ENCODE measurements around the gene SLC1A5.
"Not testable (repeated sequence)": the region's sequence is repeated elsewhere in the genome, so short reads cannot be mapped to it uniquely, and the experiment has no call there.

SLC1A5 gene

DNA sequence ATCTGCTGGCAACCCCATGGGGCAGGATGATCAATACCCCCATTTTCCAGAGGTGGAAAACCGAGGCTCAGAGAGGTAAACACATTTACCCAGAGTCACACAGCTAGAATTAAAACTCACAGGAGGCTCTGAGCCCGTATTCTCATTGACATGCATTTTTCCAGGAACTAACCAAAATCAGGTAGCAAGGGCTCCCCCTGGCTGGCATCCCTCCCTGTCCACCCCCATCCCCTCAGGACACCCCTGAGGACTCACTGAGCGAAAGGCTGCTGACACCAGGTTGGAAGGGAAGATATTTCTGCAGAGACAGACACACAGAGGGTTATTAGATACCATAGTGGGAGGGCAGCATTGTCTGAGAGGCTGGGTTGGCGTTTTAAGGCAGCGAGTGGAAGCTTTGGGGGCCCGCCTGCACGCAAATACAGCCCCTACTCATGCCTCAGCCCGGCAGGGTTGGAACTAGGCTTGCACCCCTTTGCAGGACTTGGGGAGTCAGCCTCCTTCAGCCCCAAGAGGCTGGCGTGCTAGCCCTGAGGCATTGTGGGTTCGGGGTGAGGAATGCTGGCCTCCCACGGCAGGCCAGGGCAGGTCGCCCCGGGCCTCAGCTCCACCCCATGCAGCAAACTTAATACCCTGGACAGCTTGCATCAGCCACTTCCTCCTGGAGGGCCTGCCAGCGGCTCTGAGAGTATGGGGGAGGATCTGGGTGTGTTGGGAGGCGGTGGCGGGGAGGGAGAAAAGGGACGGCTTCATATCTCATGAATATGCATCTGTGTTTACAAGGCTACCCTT lies 3.9 kb downstream of the SLC1A5 start:
- Histone ChIP-seq H3K4me3 (ENCODE audit: low read length in 2 of 2) (peak overlapping the region in 1 of 2 donors; percentile 54), H3K4me1 (ENCODE audit: control insufficient read depth, insufficient read depth, low read length) (peaks cover 36% of the 10 kb centered on the region), H3K9me3 (ENCODE audit: control insufficient read depth in 2 of 2, low read length in 2 of 2) (no peaks in the 10 kb centered on the region), H3K27ac (ENCODE audit: low read length) (no peak overlapping the region), H3K27me3 (ENCODE audit: control insufficient read depth in 1 of 2, insufficient read depth in 2 of 2, low read length in 2 of 2) (no peaks in the 10 kb centered on the region), H3K9ac (ENCODE audit: low read length in 2 of 2) (no peak overlapping the region), H3K36me3 (ENCODE audit: control insufficient read depth in 2 of 2, insufficient read depth in 2 of 2, low read length in 2 of 2) (peaks cover 0 to 13% of the 10 kb centered on the region in 2 donors)

DNA sequence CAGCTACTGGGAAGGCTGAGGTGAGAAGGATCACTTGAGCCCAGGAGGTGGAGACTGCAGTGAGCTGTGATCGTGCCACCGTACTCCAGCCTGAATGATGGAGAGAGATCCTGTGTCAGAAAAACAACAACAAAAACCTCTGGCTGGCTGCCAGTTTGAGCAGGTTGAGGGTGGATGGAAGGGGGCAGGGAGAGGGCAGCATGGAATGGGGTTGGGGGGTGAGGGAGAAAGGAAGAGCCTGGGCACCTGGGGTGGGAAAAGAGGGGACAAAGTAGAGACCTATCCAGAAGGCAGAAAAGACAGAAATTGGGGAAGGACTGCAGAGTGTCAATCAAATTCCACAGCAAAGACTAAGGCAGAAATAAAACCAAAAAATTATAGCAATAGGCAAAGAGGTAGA lies 4.7 kb downstream of the SLC1A5 start:
- Histone ChIP-seq H3K36me3 (ENCODE audit: control insufficient read depth in 2 of 2, insufficient read depth in 2 of 2, low read length in 2 of 2) (peaks cover 0 to 18% of the 10 kb centered on the region in 2 donors), H3K4me1 (ENCODE audit: control insufficient read depth, insufficient read depth, low read length) (peaks cover 36% of the 10 kb centered on the region), H3K9me3 (ENCODE audit: control insufficient read depth in 2 of 2, low read length in 2 of 2) (no peaks in the 10 kb centered on the region), H3K27ac (ENCODE audit: low read length) (no peak overlapping the region), H3K27me3 (ENCODE audit: control insufficient read depth in 1 of 2, insufficient read depth in 2 of 2, low read length in 2 of 2) (no peaks in the 10 kb centered on the region), H3K9ac (ENCODE audit: low read length in 2 of 2) (no peak overlapping the region), H3K4me3 (ENCODE audit: low read length in 2 of 2) (no peak overlapping the region)

DNA sequence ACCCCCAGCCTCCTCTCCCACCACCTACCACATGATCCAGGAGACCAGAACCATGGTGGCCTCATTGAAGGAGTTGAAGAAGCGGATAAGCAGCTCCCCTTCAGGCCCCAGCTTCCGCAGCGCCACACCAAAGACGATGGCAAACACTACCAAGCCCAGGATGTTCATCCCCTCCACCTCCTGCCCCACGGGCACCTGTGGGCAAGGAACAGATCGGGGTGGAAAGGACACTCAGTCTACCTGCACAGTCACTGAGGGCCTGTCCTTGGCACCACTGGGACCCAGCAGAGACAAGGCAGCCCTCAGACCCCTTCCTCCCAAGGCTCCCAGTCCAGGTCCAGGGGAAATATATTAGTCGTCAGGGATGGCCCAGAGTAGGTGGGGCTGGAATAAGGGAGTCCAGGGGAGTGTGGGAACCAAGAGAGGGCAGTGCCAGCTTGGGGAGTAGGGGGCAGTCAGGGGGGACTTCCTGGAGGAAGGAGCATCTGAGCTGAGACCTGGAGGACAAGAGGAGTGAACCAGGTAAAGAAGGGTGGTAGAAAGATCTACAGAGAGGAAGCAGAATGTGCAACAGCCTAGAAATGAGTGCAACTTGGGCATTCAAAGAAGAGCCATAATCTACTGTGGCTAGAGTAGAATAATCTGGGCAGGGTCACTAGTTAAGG lies 5.9 kb downstream of the SLC1A5 start:
- Histone ChIP-seq H3K4me3 (ENCODE audit: low read length in 2 of 2) (no peak overlapping the region), H3K9ac (ENCODE audit: low read length in 2 of 2) (no peak overlapping the region), H3K36me3 (ENCODE audit: control insufficient read depth in 2 of 2, insufficient read depth in 2 of 2, low read length in 2 of 2) (peaks cover 0 to 19% of the 10 kb centered on the region in 2 donors), H3K27me3 (ENCODE audit: control insufficient read depth in 1 of 2, insufficient read depth in 2 of 2, low read length in 2 of 2) (no peaks in the 10 kb centered on the region), H3K4me1 (ENCODE audit: control insufficient read depth, insufficient read depth, low read length) (peaks cover 26% of the 10 kb centered on the region), H3K27ac (ENCODE audit: low read length) (no peak overlapping the region), H3K9me3 (ENCODE audit: control insufficient read depth in 2 of 2, low read length in 2 of 2) (no peaks in the 10 kb centered on the region)

DNA sequence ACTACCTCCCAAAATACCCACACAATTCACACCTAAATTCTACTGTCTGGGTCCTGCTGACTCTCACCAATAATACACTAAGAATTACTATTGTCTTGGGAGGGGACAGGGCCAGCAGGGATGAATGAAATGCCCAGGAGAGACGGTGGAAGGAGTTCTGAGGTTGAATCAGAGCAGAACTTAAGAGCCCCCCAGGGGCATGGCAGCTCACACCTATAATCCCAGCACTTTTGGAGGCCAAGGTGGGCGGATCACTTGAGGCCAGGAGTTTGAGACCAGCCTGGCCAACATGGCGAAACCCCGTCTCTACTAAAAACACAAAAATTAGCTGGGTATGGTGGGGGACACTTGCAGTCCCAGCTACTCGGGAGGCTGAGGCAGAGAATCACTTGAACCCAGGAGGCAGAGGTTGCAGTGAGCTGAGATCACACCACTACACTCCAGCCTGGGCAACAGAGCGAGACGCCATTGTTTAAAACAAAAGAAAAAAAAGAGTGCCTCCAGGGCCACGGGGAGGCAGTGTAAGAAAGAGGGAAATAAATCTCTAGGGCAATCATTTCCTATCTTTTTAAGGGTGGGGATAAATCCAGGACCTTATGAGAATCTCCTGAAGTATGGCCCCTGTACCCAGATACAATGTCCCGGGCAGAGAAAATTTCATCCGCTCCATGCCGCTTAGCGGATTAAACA lies 10.3 kb downstream of the SLC1A5 start:
- H3K4me1 ChIP-seq (ENCODE audit: control insufficient read depth, insufficient read depth, low read length); H3K4me3 ChIP-seq (ENCODE audit: low read length in 2 of 2); H3K27me3 ChIP-seq (ENCODE audit: control insufficient read depth in 1 of 2, insufficient read depth in 2 of 2, low read length in 2 of 2); H3K27ac ChIP-seq (ENCODE audit: low read length); H3K9ac ChIP-seq (ENCODE audit: low read length in 2 of 2); H3K9me3 ChIP-seq (ENCODE audit: control insufficient read depth in 2 of 2, low read length in 2 of 2): not testable (repeated sequence)
- peaks cover 6 to 38% of the 10 kb centered on the region in 2 donors for H3K36me3 ChIP-seq (ENCODE audit: control insufficient read depth in 2 of 2, insufficient read depth in 2 of 2, low read length in 2 of 2)

DNA sequence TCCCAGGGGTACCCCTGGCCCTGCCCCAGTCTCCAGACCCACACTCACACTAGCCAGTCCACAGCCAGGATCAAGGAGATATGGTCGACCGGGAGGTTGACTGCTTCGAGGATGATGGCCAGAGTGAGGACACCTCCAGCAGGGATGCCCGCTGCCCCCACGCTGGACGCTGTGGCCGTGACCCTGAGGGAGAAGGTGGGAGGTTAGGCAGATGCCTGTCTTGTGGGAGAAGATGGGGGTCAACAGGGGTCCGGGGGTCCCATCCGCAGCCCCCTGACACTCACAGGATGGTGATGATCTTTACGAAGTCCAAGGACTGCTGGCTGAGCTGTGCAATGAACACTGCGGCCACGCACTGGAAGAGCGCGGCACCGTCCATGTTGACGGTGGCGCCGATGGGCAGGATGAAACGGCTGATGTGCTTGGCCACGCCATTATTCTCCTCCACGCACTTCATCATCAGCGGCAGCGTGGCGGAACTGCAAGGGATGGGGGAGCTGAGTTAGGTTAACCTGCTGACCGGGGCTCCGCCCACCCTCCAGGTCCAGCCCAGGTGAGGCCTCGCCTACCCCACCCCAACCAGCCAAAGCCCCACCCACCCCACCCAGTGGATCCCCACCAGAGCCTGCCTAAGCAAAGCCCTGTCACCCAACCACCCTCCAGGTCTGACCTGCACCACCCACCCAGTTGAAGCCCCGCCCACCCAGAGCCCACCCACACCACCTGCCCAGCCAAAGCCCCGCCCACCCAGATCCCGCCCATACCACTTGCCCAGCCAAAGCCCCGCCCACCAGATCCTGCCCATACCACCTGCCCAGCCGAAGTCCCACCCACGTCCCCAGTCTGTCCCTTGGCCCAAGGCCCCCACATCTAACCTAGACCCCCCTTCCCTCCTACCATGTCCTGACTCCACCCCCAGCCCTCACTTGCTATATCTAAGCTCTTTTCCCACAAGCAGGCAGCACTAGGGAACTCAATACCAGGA lies 11.2 kb downstream of the SLC1A5 start:
- Histone ChIP-seq H3K9me3 (ENCODE audit: control insufficient read depth in 2 of 2, low read length in 2 of 2) (no peaks in the 10 kb centered on the region), H3K27me3 (ENCODE audit: control insufficient read depth in 1 of 2, insufficient read depth in 2 of 2, low read length in 2 of 2) (no peaks in the 10 kb centered on the region), H3K4me3 (ENCODE audit: low read length in 2 of 2) (no peak overlapping the region), H3K36me3 (ENCODE audit: control insufficient read depth in 2 of 2, insufficient read depth in 2 of 2, low read length in 2 of 2) (peaks cover 6 to 32% of the 10 kb centered on the region in 2 donors), H3K4me1 (ENCODE audit: control insufficient read depth, insufficient read depth, low read length) (no peaks in the 10 kb centered on the region), H3K9ac (ENCODE audit: low read length in 2 of 2) (no peak overlapping the region), H3K27ac (ENCODE audit: low read length) (no peak overlapping the region)

DNA sequence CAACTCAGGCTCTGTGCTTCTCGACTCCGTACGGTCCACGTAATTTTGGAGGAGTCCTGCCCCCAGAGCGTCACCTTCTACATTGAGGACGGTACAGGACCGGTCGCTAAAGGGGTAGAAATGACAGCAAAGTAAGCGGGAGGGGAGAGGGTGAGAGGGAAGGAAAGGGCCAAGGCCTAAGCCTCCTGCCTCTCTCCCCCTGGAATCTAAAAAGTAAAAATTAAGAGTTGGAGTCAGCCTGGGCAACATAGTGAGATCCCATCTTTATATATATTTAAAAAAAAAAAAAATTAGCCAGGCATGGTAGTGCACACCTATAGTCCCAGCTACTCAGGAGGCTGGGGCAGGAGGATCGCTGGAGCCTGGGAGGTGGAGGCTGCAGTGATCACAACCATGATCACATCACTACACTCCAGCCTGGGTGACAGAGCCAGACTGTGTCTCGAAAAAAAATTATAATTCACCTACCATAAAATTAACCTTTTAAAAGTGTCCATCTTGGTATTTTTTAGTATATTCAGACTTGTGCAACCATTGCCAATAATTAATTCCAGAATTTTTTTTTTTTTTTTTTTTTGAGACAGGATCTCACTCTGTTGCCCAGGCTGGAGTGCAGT lies 12.6 kb downstream of the SLC1A5 start:
- no peak overlapping the region for H3K9ac ChIP-seq (ENCODE audit: low read length in 2 of 2)
- H3K27me3 ChIP-seq (ENCODE audit: control insufficient read depth in 1 of 2, insufficient read depth in 2 of 2, low read length in 2 of 2), result no peaks in the 10 kb centered on the region
- peaks cover 6 to 28% of the 10 kb centered on the region in 2 donors for H3K36me3 ChIP-seq (ENCODE audit: control insufficient read depth in 2 of 2, insufficient read depth in 2 of 2, low read length in 2 of 2)

DNA sequence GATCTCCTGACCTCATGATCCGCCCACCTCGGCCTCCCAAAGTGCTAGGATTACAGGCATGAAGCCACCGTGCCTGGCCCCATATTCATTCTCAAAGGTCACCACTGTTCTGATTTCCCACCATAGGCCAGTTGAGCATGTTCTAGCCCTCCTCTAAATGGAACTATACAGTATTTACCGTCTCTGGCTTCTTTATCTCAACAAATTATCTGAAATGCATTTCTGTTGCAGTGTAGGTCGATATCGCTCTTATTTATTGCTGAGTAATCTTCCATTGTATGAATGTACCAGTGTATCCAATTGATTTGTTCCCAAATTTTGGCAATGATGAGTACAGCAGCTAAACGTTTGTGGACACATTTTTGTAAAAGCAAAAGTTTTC lies 15.4 kb downstream of the SLC1A5 start:
- Histone ChIP-seq H3K27me3 (ENCODE audit: control insufficient read depth in 1 of 2, insufficient read depth in 2 of 2, low read length in 2 of 2) (no peaks in the 10 kb centered on the region), H3K4me1 (ENCODE audit: control insufficient read depth, insufficient read depth, low read length) (peaks cover 2% of the 10 kb centered on the region), H3K27ac (ENCODE audit: low read length) (no peak overlapping the region), H3K9me3 (ENCODE audit: control insufficient read depth in 2 of 2, low read length in 2 of 2) (no peaks in the 10 kb centered on the region), H3K36me3 (ENCODE audit: control insufficient read depth in 2 of 2, insufficient read depth in 2 of 2, low read length in 2 of 2) (peaks cover 6 to 19% of the 10 kb centered on the region in 2 donors), H3K4me3 (ENCODE audit: low read length in 2 of 2) (no peak overlapping the region), H3K9ac (ENCODE audit: low read length in 2 of 2) (no peak overlapping the region)

More for the DNA sequence above, 12.6 kb downstream of the SLC1A5 start:
- Histone ChIP-seq H3K27ac (ENCODE audit: low read length) (no peak overlapping the region), H3K4me3 (ENCODE audit: low read length in 2 of 2) (no peak overlapping the region), H3K9me3 (ENCODE audit: control insufficient read depth in 2 of 2, low read length in 2 of 2) (no peaks in the 10 kb centered on the region), H3K4me1 (ENCODE audit: control insufficient read depth, insufficient read depth, low read length) (no peaks in the 10 kb centered on the region)

DNA sequence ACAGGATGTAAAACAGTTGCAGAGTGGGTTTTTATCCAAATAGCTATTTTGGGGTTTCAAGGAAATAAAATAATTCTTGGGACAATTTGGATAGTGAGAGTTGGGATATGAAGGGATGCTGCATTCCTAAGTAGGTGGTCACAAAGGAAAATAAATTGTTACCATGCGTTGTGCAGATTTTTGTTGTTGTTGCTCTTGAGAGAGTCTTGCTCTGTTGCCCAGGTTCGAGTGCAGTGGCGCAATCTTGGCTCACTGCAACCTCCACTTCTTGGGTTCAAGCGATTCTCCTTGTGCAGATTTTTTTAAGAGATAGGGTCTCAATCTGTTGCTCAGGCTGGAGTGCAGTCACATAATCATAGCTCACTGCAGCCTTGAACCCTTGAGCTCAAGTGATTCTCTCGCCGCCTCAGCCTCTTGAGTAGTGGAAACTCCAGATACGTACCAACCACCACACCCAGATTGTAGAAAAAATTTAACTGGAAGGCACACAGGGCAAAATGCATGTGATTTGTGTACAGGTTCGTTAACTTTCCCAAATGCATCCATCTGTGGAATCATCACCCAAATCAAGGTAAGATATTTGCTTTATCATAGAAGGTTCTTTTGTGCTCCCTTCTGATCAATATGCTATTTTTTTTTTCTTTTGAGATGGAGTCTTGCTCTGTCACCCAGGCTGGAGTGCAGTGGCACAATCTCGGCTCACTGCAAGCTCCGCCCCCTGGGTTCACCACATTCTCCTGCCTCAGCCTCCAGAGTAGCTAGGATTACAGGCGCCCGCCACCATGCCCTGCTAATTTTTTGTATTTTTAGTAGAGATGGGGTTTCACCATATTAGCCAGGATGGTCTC lies 16.0 kb downstream of the SLC1A5 start:
- Histone ChIP-seq H3K27me3 (ENCODE audit: control insufficient read depth in 1 of 2, insufficient read depth in 2 of 2, low read length in 2 of 2) (no peaks in the 10 kb centered on the region), H3K36me3 (ENCODE audit: control insufficient read depth in 2 of 2, insufficient read depth in 2 of 2, low read length in 2 of 2) (peaks cover 6 to 19% of the 10 kb centered on the region in 2 donors), H3K27ac (ENCODE audit: low read length) (no peak overlapping the region), H3K9me3 (ENCODE audit: control insufficient read depth in 2 of 2, low read length in 2 of 2) (no peaks in the 10 kb centered on the region), H3K4me3 (ENCODE audit: low read length in 2 of 2) (no peak overlapping the region), H3K4me1 (ENCODE audit: control insufficient read depth, insufficient read depth, low read length) (peaks cover 2% of the 10 kb centered on the region), H3K9ac (ENCODE audit: low read length in 2 of 2) (no peak overlapping the region)

DNA sequence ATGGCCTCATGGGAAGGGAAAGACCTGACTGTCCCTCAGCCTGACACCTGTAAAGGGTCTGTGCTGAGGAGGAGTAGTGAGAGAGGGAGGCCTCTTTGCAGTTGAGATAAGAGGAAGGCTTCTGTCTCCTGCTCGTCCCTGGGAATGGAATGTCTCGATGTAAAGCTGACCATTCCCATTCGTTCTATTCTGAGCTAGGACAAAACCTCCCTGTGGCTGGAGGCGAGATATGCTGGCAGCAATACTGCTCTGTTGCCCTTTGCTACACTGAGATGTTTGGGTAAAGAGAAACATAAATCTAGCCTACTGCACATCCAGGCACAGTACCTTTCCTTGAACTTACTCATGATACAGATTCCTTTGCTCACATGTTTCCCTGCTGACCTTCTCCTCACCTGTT lies 19.6 kb downstream of the SLC1A5 start:
- H3K9ac ChIP-seq (ENCODE audit: low read length in 2 of 2), result peak overlapping the region in 1 of 2 donors; percentile 13
- not testable (repeated sequence) for H3K36me3 ChIP-seq (ENCODE audit: control insufficient read depth in 2 of 2, insufficient read depth in 2 of 2, low read length in 2 of 2); H3K9me3 ChIP-seq (ENCODE audit: control insufficient read depth in 2 of 2, low read length in 2 of 2); H3K4me3 ChIP-seq (ENCODE audit: low read length in 2 of 2); H3K4me1 ChIP-seq (ENCODE audit: control insufficient read depth, insufficient read depth, low read length); H3K27ac ChIP-seq (ENCODE audit: low read length); H3K27me3 ChIP-seq (ENCODE audit: control insufficient read depth in 1 of 2, insufficient read depth in 2 of 2, low read length in 2 of 2)
